ENCODE data around the gene OR5AC2. TPM values are rescaled to one million over a fixed set of nuclear protein-coding genes. Genes with fewer than 3 reads are reported as not detected.

The OR5AC2 gene
- total RNA-seq, 2 donors from 2014 or later: not detected

- no peaks in the 10 kb centered on the region for H3K4me1 ChIP-seq (ENCODE audit: control insufficient read depth in 1 of 2, low read depth in 2 of 2)
- no peak for TF ChIP-seq CTCF (IDR thresholded peaks at IDR 0.05)
- no peaks in the 10 kb centered on the region for H3K9me3 ChIP-seq
- H3K27ac ChIP-seq: no peak overlapping the region
- no peaks in the 10 kb centered on the region for H3K27me3 ChIP-seq (replicated peaks; ENCODE audit: insufficient read depth)
- DNase-seq (ENCODE audit: low spot score) (no peak), ATAC-seq (ENCODE audit: insufficient number of reproducible peaks, low FRiP score, low read depth) (no peak)
- H3K36me3 ChIP-seq: no peaks in the 10 kb centered on the region
- H3K4me3 ChIP-seq: no peak overlapping the region
Observed at GRCh38 chr3:98068824-98069223, 18.1 kb upstream of the OR5AC2 start.

GRCh38 chr3:98070840-98071239, 16.1 kb upstream of the OR5AC2 start:
- Histone ChIP-seq H3K36me3 (no peaks in the 10 kb centered on the region), H3K27me3 (replicated peaks; ENCODE audit: insufficient read depth) (no peaks in the 10 kb centered on the region)

GRCh38 chr3:98073486-98073885, 13.5 kb upstream of the OR5AC2 start:
- Histone ChIP-seq H3K4me1 (ENCODE audit: control insufficient read depth in 1 of 2, low read depth in 2 of 2) (no peaks in the 10 kb centered on the region), H3K27ac (no peak overlapping the region), H3K36me3 (no peaks in the 10 kb centered on the region), H3K4me3 (no peak overlapping the region), H3K27me3 (replicated peaks; ENCODE audit: insufficient read depth) (no peaks in the 10 kb centered on the region), H3K9me3 (no peaks in the 10 kb centered on the region)
- no peak for TF ChIP-seq CTCF (IDR thresholded peaks at IDR 0.05)
- ATAC-seq (ENCODE audit: insufficient number of reproducible peaks, low FRiP score, low read depth): no peak
- no peak for DNase-seq (ENCODE audit: low spot score)

More at GRCh38 chr3:98070840-98071239, 16.1 kb upstream of the OR5AC2 start:
- Histone ChIP-seq H3K4me1 (ENCODE audit: control insufficient read depth in 1 of 2, low read depth in 2 of 2) (no peaks in the 10 kb centered on the region), H3K4me3 (no peak overlapping the region), H3K9me3 (no peaks in the 10 kb centered on the region), H3K27ac (no peak overlapping the region)
- ATAC-seq (ENCODE audit: insufficient number of reproducible peaks, low FRiP score, low read depth) (no peak), DNase-seq (ENCODE audit: low spot score) (no peak)
- TF ChIP-seq CTCF (IDR thresholded peaks at IDR 0.05): no peak

GRCh38 chr3:98095882-98096281, 8.9 kb downstream of the OR5AC2 start:
- H3K27ac ChIP-seq: no peak overlapping the region
- H3K4me3 ChIP-seq: no peak overlapping the region
- no peak for TF ChIP-seq CTCF (IDR thresholded peaks at IDR 0.05)
- DNase-seq (ENCODE audit: low spot score) (no peak), ATAC-seq (ENCODE audit: insufficient number of reproducible peaks, low FRiP score, low read depth) (no peak)
- H3K4me1 ChIP-seq (ENCODE audit: control insufficient read depth in 1 of 2, low read depth in 2 of 2): no peaks in the 10 kb centered on the region
- no peaks in the 10 kb centered on the region for H3K27me3 ChIP-seq (replicated peaks; ENCODE audit: insufficient read depth)
- H3K36me3 ChIP-seq: no peaks in the 10 kb centered on the region
- no peaks in the 10 kb centered on the region for H3K9me3 ChIP-seq

GRCh38 chr3:98099848-98100247, 12.9 kb downstream of the OR5AC2 start:
- ATAC-seq (ENCODE audit: insufficient number of reproducible peaks, low FRiP score, low read depth): no peak
- H3K4me3 ChIP-seq: no peak overlapping the region
- no peak overlapping the region for H3K27ac ChIP-seq
- no peak for TF ChIP-seq CTCF (IDR thresholded peaks at IDR 0.05)
- H3K36me3 ChIP-seq: no peaks in the 10 kb centered on the region
- H3K27me3 ChIP-seq (replicated peaks; ENCODE audit: insufficient read depth): no peaks in the 10 kb centered on the region
- no peaks in the 10 kb centered on the region for H3K4me1 ChIP-seq (ENCODE audit: control insufficient read depth in 1 of 2, low read depth in 2 of 2)
- DNase-seq (ENCODE audit: low spot score): no peak
- H3K9me3 ChIP-seq: no peaks in the 10 kb centered on the region
